Right ventricle myocardium inferior (tissue), 1 donor: ENCODE measurements around the gene PRSS53. TPM values are rescaled to one million over a fixed set of nuclear protein-coding genes. Genes with fewer than 3 reads are reported as not detected.

Experiments used
- total RNA-seq: library from RNA; stranded (reverse); fragmentation: NEBNext Ultra II Directional; extraction: Animal tissue kit (Norgen Biotek cat#: 25700); gene quantifications from one replicate; pipeline ENCODE4 v1.2.1, GENCODE V29; 2021
- donor health status: DM: no; HTN: yes; CAD: no; lungs with severe emphysema.

The PRSS53 gene
- total RNA-seq, 1 donor from 2014 or later: 0.62 TPM

Other genes with a start within 250 kb of the PRSS53 start
- 32.2 TPM for gene BCL7C, start 194.9 kb downstream of the PRSS53 start, total RNA-seq
- 8.7 TPM for gene CTF1, start 192.3 kb downstream of the PRSS53 start, total RNA-seq
- gene FBXL19, start 165.4 kb downstream of the PRSS53 start, total RNA-seq: 6.3 TPM
- 11.4 TPM for gene ORAI3, start 139.9 kb downstream of the PRSS53 start, total RNA-seq
- 9.4 TPM for gene SETD1A, start 131.2 kb downstream of the PRSS53 start, total RNA-seq
- 7.0 TPM for gene HSD3B7, start 103.7 kb downstream of the PRSS53 start, total RNA-seq
- gene STX1B, start 78.3 kb downstream of the PRSS53 start, total RNA-seq: 0.41 TPM
- 42.3 TPM for gene STX4, start 55.4 kb downstream of the PRSS53 start, total RNA-seq
- 5.3 TPM for gene ZNF668, start 14.7 kb downstream of the PRSS53 start, total RNA-seq
- 9.9 TPM for gene ZNF646, start 14.5 kb downstream of the PRSS53 start, total RNA-seq
- 41.1 TPM for gene VKORC1, start 5.9 kb upstream of the PRSS53 start, total RNA-seq
- 79.7 TPM for gene BCKDK, start 19.4 kb upstream of the PRSS53 start, total RNA-seq
- gene KAT8, start 28.7 kb upstream of the PRSS53 start, total RNA-seq: 67.4 TPM
- not detected for gene PRSS8, start 46.8 kb upstream of the PRSS53 start, total RNA-seq
- gene PRSS36, start 61.1 kb upstream of the PRSS53 start, total RNA-seq: 3.0 TPM
- gene FUS, start 91.2 kb upstream of the PRSS53 start, total RNA-seq: 86.8 TPM
- 9.1 TPM for gene PYCARD, start 113.8 kb upstream of the PRSS53 start, total RNA-seq
- 2.1 TPM for gene TRIM72, start 125.2 kb upstream of the PRSS53 start, total RNA-seq
- gene PYDC1, start 128.2 kb upstream of the PRSS53 start, total RNA-seq: not detected
- gene ITGAM, start 171.0 kb upstream of the PRSS53 start, total RNA-seq: 10.4 TPM